COLO829 (cell line): Measurements from ENCODE around the gene KLF14.
"Not testable (repeated sequence)": the region's sequence is repeated elsewhere in the genome, so short reads cannot be mapped to it uniquely, and the experiment has no call there.

ENCODE experiments used
- DNase-seq: peaks from one replicate; pipeline ENCODE4 v3.0.0; 2012; ENCODE audit warnings: low spot score

Gene KLF14

DNA sequence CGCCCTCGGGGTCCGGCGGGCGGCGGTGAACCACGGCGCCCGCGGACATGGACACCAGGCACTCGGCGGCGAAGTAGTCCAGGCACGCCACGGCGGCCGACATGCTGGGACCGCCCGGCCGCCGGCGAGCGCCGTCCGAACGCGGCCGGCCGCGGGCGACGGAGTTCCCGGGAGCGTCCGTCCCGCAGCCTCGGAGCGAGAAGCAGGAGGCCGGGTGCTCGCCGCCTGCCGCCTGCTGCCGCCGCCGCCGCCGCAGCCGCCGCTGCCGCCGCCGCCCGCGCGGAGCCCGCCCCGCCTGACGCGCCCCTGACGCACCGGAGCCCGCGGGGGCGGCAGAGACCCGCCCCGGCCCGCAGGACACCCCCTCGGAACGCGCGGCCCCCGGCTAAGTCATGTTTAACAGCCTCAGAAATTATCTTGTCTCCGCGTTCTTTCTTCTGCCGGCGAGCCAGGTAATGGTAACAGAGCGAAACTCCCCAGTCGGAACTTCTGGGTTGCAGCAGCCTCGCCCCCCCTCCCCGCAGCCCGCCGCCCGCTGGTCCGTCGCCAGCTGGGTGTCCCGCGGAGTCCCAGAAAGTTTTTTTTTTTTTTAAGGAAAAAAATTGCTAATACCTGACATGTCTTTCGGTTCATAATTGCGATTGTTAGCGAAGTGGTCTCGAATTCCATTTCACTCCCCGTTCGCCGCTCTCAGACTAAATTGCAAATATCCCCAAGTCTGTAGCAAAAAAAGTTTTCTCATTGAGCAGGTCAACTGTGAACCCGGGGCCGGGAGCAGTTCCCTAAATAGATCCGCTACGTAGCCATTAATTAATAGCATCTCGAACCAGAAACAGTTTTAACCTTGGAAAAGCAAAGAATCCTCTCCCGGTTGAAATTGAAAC lies at the start of gene KLF14:
Gene KLF14, minus strand, starts transcription at position 277 of the 884 bp plus-strand sequence. Its CDS starts 174 bp downstream, at position 103.
- no peak for DNase-seq

DNA sequence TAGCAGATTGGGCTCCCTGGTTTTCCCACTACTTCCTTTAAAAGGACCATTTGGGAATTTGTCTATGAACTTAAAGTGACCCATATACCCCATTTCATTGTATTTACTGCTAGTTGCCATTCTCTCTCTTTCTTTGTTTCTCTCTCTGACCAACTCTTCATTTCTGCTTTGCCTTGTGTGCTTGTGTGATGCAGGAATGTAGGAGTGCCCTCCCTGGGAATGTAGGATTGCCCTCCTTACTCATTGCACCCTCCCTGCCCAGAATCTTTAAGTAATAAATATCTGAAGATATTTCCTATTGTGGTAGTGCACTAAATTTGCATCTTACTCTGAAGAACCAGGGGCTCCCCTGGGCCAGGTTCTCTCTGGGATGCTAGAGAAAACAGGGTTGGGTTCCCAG lies 47.3 kb upstream of the KLF14 start:
- DNase-seq, result no peak

DNA sequence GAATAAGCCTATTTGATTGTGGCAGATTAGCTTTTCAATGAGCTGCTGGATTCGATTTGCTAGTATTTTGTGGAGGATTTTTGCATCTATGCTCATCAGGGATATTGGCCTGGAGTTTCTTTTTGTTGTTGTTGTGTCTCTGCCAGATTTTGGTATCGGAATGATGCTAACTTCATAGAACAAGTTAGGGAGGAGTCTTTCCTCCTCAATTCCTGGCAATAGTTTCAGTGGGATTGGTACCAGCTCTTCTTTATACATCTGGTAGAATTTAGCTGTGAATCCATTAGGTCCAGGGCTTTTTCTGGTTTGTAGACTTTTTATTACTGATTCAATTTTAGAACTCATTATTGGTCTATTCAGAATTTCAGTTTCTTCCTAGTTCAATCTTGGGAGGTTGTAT lies 43.4 kb upstream of the KLF14 start:
- DNase-seq, result no peak

DNA sequence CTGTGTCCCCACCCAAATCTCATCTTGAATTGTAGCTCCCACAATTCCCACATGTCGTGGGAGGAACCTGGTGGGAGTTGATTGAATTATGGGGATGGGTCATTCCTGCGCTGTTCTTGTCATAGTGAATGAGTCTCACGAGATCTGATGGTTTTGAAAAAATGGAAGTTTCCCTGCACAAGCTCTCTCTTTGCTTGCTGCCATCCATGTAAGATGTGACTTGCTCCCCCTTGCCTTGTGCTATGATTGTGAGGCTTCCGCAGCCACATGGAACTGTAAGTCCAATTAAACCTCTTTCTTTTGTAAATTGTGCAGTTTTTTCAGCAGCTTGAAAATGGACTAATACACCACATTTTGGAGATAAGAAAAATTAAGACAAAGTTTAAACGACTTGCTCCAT lies 38.4 kb upstream of the KLF14 start:
- DNase-seq, result not testable (repeated sequence)

DNA sequence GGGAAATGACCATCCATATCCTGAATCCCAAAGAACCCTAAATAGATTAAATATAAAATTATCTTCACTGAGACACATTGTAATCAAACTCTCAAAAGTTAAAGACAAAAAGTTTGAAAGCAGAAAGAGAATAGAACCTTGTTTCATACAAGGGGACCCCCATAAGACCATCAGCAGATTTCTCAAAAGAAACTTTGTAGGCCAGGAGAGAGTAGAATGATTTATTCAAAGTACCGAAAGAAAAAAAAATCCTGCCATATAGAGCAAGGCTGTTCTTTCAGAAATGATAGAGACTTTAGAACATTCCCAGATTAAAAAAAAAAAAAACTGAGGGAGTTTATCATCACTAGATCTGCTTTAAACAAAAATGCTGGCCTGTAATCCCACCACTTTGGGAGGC lies 34.8 kb upstream of the KLF14 start:
- DNase-seq, result no peak

DNA sequence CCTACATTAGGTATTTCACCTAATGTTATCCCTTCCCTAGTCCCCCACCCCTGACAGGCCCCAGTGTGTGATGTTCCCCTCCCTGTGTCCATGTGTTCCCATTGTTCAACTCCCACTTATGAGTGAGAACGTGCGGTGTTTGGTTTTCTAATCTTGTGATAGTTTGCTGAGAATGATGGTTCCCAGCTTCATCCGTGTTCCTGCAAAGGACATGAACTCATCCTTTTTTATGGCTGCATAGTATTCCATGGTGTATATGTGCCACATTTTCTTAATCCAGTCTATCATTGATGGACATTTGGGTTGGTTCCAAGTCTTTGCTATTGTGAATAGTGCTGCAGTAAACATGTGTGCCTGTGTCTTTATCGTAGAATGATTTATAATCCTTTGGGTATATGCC lies 30.6 kb upstream of the KLF14 start:
- not testable (repeated sequence) for DNase-seq

DNA sequence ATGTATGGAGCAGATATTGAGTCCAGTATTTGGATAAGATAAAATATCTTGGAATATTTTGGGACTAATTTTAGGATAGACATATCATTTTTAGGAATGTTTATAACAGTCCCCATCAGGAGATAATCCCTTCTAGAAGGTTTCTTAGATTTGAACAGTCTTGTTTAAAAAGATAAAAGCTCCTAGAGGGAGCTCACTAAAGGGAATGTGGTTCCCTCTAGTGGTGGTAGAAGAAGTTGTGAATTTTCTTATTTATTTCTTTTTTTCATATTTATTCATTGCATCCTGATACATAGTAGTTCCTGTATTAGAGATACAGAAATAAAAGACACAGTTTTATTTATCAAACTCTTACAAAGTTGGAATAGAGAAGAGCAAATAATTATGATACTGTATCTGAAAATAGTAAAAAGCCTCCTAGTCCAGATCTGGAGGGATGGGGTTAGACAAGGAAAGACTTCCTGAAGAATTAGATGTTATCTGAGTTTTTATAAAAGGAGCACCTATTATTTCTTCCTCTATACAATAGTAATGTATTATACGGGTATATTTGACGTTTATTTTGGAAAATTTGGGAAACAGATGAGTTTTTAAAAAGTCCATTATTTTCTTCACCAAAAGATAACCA lies 24.5 kb upstream of the KLF14 start:
- peak; percentile 80 for DNase-seq

DNA sequence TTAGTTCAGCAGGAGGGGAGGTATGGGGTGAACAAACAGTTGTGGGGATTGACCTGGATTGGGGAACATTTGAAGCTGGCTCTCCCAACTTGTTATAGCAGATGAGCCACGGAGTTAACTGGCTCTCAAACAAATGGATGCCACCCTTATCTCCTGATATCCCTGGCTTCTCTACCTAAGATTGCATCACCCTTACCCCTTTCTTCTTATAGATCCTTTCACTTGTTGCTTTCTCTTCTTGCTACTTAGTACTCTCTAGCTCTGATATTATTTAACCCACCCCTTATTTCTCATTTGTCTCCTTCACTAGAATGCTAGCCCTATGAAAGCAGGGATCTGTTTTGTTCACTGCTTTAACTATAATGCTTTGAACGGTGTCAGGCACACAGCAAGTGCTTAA lies 22.3 kb upstream of the KLF14 start:
- DNase-seq, result no peak

DNA sequence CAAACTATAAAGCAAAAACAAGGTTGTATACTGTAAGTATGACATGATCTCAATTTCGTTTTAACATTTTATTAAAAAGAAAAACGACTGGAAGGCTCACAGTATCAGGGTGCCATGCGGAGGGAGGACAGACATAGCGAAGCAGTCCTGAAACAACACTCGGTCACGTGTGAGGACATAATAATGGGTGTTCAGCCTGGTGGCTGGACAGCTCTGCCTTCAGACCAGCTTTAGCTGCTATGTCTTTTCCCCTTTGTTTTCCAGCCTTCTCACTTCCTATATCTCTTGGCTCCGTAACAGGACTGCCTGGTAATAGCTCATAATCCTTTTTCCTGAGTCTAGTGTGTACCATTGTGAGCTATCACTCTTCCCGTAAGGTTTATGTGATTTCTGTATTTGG lies 18.4 kb upstream of the KLF14 start:
- DNase-seq, result no peak

DNA sequence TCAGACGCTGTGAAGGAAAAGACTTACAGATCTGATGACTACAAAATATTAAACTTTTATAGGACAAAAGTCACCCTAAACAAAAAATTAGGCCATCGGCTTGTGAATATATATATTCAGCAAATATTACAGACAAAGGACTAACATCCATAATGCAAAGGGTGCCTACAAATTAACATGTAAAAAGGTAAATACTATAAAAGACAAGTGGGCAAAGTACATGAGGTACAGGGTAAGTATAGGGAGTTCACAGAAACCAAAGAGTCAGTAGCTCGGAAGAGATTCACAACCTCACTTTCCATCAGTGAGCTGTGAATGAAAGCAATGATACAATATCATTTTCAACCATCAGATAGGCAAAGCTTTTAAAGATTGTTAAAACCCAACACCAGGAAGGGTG lies 16.7 kb upstream of the KLF14 start:
- no peak for DNase-seq

DNA sequence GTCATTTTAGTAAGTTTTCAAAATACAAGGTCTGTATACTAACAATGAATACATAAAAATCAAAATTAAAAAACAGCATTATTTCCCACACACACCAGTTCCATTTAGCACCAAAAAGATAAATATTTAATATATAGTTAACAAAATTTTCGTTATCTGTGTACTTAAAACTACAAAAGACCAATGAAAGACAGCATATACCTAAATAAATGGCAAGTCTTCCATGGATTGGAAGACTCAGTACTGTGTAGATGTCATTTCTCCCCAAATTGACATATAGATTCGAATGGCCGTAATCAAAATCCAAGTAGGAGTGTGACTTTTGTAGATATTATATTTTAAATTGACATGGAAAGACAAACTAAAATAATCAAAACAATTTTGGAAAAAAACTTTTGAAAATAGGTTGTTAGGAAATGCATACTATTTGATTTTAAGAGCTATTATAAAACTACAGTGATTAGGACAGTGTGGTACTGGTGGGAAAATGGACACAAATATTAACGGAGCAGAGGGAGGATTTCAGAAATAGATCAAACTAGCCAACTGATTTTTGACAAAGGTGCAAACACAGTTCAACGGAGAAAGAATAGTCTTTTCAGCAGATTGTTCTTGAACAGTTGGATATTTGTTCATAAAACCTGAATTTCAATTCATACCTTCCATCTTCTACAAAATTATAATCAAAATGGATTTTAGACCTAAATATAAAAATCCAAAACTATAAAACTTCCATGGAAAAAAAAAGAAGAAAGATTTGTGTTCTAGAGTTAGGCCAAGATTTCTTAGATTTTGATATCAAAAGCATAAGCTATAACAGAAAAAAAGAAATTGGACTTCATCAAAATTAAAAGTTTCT lies 14.8 kb upstream of the KLF14 start:
- no peak for DNase-seq

DNA sequence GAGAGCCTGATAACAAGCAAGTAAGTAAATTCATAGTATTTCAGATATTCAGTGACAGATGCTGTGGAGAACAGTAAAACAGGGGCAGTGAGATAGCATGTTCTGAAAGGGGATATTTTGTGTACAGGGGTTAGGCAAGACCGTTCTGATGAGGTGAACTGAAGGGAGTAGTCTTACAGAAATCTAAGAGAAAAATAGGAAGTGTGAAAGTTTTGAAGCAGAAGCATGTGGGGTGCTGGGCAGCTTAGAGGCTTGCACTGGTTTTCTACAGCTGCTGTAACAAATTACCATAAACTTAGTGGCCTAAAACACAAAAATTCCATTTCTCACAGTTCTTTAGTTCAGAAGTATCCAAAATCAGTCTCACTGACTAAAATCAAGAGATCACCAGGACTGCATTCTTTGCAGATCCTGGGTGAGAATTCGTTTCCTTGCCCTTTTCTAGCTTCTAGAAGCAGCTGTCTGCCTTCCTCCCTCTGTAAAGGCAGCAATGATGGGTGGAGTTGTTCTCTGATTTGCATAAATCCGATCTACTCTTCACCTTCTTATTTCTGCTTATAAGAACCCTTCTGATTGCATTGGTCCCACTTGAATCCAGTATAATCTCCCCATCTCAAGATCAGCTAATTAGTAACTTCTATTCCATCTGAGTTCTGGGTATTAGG lies 7.5 kb upstream of the KLF14 start:
- no peak for DNase-seq

DNA sequence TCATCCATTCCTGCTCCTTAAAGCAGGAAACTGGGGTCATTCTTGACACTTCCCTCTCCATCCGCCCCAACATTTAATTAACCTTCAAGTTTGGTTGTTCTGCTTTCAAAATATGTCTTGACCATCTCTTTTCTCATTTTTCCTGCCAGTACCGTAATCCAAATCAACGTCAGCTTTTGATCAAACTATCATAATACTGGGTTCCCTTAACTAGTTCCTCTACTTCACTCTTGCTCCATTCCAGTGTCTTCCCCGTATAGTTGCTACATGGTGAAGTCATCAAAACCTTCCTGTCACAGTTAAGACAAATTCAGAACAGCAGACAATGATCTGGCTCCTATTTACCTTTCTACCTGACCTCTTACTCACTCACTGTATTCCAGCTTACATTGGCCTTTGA lies 6.6 kb upstream of the KLF14 start:
- no peak for DNase-seq

DNA sequence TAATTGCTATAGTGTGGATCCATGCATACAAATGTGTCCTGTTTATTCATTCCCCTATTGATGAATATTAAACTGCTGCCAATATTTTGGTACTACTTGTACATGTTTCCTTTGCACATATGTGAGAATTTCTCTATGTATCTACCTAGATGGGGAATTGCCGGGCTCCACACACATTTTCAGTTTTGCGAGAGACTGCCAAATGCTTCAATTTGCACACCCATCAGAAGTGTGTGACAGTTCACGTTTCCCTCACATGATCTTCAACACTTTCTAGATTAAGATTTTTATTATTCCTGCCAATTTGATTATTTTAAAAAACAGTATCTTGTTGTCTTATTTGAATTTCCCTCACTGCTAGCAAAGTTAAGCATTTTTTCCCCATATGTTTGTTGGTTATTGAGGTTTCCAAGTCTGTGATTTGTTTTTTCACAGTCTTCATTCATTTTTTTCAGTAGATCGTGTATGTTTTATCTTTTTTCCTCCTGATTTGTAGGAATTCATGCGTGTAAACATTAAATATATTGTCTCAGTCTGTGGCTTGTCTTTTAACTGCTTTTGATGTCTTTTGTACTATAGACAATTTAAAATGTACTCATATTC lies 2.4 kb upstream of the KLF14 start:
- DNase-seq, result no peak

DNA sequence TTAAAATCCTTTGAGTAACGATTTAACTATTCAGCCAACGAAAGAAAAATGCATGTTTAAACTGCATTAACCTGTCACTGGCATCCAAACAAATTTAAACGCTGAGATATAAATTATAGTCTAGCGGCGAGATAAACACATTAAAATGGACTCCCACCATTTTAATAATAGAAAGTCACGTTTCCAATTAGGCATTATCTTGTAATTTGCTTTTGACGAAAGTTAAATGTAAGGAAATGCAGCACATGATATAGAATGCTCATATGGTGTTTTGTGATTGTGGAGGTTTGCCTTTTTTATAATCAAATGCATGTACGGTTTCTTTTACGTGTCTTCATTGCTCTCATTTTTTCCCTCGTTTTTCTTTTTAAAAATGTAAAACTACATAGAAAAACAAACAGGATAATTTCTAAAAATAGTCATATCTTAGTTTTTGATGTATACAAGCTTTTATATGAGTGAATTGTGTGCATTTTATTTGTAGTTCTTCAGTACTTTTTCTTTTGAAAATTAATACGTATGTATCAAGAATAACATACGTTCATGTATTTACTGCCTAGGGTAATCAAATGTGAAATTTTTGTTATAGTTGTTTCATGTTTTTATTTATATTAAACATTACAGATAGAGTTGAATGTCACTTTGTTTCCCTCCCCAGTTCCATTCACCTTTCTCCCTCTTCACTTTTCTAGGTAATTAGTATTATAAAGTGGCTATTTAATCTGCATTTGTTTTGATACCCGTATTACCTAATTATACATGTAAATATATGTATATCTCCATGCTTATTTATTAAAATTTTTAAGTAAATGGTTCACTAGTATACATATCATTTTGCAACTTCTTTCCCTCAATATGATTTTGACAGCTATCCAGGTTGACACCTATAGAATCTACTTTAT lies 1.1 kb upstream of the KLF14 start:
- no peak for DNase-seq

DNA sequence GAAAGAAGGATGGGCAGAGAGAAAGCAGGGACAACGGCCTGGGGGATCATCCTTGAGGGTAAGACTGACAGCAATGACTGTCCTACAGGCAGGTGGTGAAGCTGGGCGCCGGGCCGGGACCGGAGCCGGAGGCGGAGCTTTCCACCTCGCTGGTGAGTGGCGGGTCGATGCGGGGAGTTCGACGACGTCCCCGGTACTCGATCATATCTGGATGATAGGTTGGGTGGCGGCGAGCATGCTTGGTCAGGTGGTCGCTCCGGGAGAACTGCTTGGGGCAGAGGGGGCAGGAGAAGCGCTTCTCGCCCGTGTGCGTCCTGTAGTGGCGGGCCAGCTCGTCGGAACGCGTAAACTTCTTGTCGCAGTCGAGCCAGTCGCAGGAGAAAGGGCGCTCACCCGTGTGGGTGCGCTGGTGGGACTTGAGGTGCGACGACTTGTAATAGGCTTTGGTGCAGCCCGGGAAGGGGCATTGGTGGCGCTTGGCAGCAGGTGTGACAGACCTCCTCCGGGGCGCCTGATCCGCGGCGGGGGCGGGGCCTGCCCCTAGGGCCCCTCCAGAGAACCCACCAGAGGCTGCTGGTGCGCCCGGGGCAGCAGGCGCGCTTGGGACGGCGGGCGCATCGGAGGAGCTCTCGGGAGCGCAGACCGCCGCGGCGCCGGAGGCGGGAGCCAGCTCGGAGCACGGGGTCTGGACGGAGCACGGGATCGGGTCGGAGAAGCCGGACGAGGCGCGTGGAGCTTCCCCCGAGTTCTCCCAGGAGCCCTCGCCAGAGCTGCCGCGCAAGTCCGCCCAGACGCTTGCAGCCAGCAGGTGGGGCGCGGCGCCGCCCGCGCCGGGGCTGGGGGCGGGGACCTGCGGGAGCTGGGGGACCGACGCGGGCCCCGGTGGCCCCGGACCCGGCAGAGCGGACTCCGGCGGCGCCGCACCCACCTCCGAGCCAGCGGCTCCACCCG lies 752 bp downstream of the KLF14 start:
- no peak for DNase-seq

DNA sequence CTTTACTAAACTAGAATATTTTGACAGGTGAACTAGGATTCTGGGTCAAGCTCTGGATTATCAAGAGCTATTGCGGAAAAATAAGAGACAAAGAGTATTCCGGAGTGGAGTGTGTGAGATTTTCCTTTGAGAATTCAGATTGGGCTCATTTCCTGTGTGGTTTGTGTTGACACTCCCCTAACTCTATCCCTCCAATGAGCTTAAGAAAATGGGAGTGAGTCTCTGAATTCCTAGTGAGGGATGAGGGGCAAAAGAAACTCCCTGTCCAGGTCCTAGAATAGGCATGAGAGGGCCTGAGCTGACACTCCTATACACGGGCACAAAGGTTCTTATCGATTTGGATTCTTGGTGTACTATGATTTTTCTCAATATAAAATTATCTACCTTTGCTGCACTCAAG lies 10.2 kb downstream of the KLF14 start:
- no peak for DNase-seq

DNA sequence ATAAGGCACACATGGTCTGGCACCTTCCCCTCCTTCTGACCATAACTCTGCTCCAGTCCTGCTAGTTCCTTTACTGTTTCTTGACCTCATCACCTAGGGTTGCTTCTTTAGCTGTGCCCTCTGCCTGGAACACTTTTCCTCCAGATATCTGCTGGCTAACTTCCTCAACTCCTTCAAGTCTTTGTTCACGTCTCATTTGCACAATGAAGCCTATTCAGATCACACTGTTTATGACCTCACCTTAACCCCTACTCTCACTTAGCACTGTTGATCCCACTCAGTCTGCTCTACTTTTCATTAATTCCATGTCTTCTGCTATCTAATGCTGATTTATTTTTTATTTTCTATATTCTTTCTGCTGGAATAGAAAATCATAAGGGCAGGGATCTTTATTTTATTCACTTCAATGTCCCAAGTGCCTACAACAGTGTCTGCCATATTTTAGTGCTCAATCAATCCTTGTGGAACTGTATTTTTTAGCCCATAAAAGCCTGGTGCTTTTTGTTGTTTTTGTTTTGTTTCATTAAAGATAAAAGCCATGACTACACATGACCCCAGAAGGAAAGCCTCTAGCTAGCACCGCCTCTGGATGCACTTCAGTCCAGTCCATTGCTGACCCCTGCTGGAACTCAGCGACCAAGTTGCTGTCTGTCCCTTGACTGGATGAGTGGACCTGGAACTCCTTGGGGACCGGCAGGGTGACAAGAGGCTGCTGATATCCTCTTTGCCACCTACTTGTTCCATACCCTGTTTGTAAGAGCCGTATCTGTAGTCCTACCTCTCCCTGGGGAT lies 12.3 kb downstream of the KLF14 start:
- DNase-seq, result peak; percentile 85

DNA sequence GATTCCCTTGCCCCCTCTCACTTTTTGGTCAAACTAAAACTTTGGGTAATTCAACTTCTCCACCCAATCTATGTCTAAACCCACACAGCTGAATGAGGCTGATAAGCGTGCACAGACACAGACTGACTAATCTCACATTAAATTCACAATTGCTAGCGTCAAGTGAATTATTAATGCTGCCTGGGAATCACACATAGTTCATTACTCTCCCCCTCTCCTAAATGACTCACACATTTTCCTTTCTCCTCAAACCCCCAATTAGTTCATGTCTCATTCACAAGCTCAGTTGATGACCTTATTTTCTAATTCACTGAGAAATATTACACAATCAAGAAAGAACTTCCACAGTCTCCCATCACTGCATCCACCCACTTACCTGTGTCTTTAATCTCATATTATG lies 14.5 kb downstream of the KLF14 start:
- DNase-seq, result no peak
